ENCODE data around the gene DBNDD1. TPM values are rescaled to one million over a fixed set of nuclear protein-coding genes. Genes with fewer than 3 reads are reported as not detected.

DBNDD1 gene
- total and polyA plus RNA-seq, 4 donors = 0.09 to 1.5 (median 0.82) TPM

GRCh38 chr16:90026135-90026534 is 6.9 kb upstream of the DBNDD1 start:
- no peaks in the 10 kb centered on the region for H3K27me3 ChIP-seq (ENCODE audit: control insufficient read depth in 4 of 4, insufficient read depth in 4 of 4, low read length in 3 of 4)
- H3K27ac ChIP-seq (ENCODE audit: low read depth in 1 of 2, low read length in 2 of 2) = no peak overlapping the region
- no peaks in the 10 kb centered on the region for H3K9me3 ChIP-seq (ENCODE audit: control insufficient read depth in 4 of 4, low read length in 3 of 4)
- no peak overlapping the region for H3K9ac ChIP-seq (ENCODE audit: low read depth in 1 of 2, low read length in 2 of 2)
- DNase-seq (ENCODE audit: low spot score) = no peak
- H3K36me3 ChIP-seq (ENCODE audit: control insufficient read depth in 4 of 4, insufficient read depth in 3 of 4, low read depth in 1 of 4, low read length in 3 of 4) = peaks cover 0 to 2% (median 0%) of the 10 kb centered on the region in 4 donors
- TF ChIP-seq TAF1 (conservative IDR thresholded peaks at IDR 0.05) (no peak), EGR1 (IDR thresholded peaks at IDR 0.05; ENCODE audit: low read depth in 2 of 2) (no peak), ATF3 (IDR thresholded peaks at IDR 0.05) (no peak), SP1 (IDR thresholded peaks at IDR 0.05) (no peak), MAX (IDR thresholded peaks at IDR 0.05) (no peak), HNF4G (IDR thresholded peaks at IDR 0.05) (no peak), RAD21 (IDR thresholded peaks at IDR 0.05) (no peak), GABPA (IDR thresholded peaks at IDR 0.05 in 1 of 2, conservative IDR thresholded peaks at IDR 0.05 in 1 of 2) (no peak), RXRA (IDR thresholded peaks at IDR 0.05) (no peak), CTCF (IDR thresholded peaks at IDR 0.05; ENCODE audit: low read depth, low read length, missing input control) (no peak), FOXA2 (IDR thresholded peaks at IDR 0.05) (no peak), NR2F2 (IDR thresholded peaks at IDR 0.05) (no peak), REST (IDR thresholded peaks at IDR 0.05) (no peak), JUND (IDR thresholded peaks at IDR 0.05) (no peak), YY1 (IDR thresholded peaks at IDR 0.05) (no peak), HNF4A (conservative IDR thresholded peaks at IDR 0.05) (no peak)
- 74% methylated on average over 8 of the region's 8 CpGs for WGBS
- no peak overlapping the region for H3K4me3 ChIP-seq (ENCODE audit: low read depth in 1 of 3, low read length in 3 of 3)
- peaks cover 0 to 12% (median 6%) of the 10 kb centered on the region in 4 donors for H3K4me1 ChIP-seq (ENCODE audit: control insufficient read depth in 4 of 4, insufficient read depth in 4 of 4, low read length in 3 of 4)

- peaks cover 2 to 21% (median 14%) of the 10 kb centered on the region in 4 donors for H3K4me1 ChIP-seq (ENCODE audit: control insufficient read depth in 4 of 4, insufficient read depth in 4 of 4, low read length in 3 of 4)
- H3K9me3 ChIP-seq (ENCODE audit: control insufficient read depth in 4 of 4, low read length in 3 of 4) = no peaks in the 10 kb centered on the region
- no peaks in the 10 kb centered on the region for H3K36me3 ChIP-seq (ENCODE audit: control insufficient read depth in 4 of 4, insufficient read depth in 3 of 4, low read depth in 1 of 4, low read length in 3 of 4)
- WGBS = 42% methylated on average over 7 of the region's 7 CpGs
- no peaks in the 10 kb centered on the region for H3K27me3 ChIP-seq (ENCODE audit: control insufficient read depth in 4 of 4, insufficient read depth in 4 of 4, low read length in 3 of 4)
- no peak overlapping the region for H3K9ac ChIP-seq (ENCODE audit: low read depth in 1 of 2, low read length in 2 of 2)
- H3K27ac ChIP-seq (ENCODE audit: low read depth in 1 of 2, low read length in 2 of 2) = peak overlapping the region in 1 of 2 donors; percentile 47
- peak overlapping the region; percentile 69 to 85 (median 73) for H3K4me3 ChIP-seq (ENCODE audit: low read depth in 1 of 3, low read length in 3 of 3)
- no peak for DNase-seq (ENCODE audit: low spot score)
- TF ChIP-seq ZBTB33 (IDR thresholded peaks at IDR 0.05) (no peak), RXRA (IDR thresholded peaks at IDR 0.05) (no peak), JUND (IDR thresholded peaks at IDR 0.05) (no peak), REST (IDR thresholded peaks at IDR 0.05) (no peak), NR2F2 (IDR thresholded peaks at IDR 0.05) (no peak), TAF1 (conservative IDR thresholded peaks at IDR 0.05) (no peak), GABPA (IDR thresholded peaks at IDR 0.05 in 1 of 2, conservative IDR thresholded peaks at IDR 0.05 in 1 of 2) (no peak), YY1 (IDR thresholded peaks at IDR 0.05) (no peak), FOXA2 (IDR thresholded peaks at IDR 0.05) (no peak), CTCF (IDR thresholded peaks at IDR 0.05; ENCODE audit: low read depth, low read length, missing input control) (no peak), ATF3 (IDR thresholded peaks at IDR 0.05) (no peak), RAD21 (IDR thresholded peaks at IDR 0.05) (no peak), HNF4A (conservative IDR thresholded peaks at IDR 0.05) (no peak)
These were observed 3.8 kb upstream of the DBNDD1 start for GRCh38 chr16:90023078-90023447.
